HT1080 (cell line): ENCODE results near the gene CST9L. TPM values are rescaled to one million over a fixed set of nuclear protein-coding genes. Genes with fewer than 3 reads are reported as not detected.

Experiments used
- total RNA-seq: library from RNA; depleted of rRNA; stranded (reverse); fragments of >200 nt; shearing (Covaris generic); gene quantifications from 2 replicates; pipeline ENCODE4 v1.2.3, GENCODE V29; 2014; rRNA removed

Gene CST9L
- total RNA-seq, 1 experiment from 2014 or later = not detected

Other genes starting within 250 kb of the CST9L start
- gene NXT1, start 217.7 kb downstream of the CST9L start, total RNA-seq = 76.2 and 80.1 TPM in 2 replicates
- 11.4 and 24.4 TPM in 2 replicates for gene GZF1, start 206.3 kb downstream of the CST9L start, total RNA-seq
- gene NAPB, start 147.0 kb downstream of the CST9L start, total RNA-seq = 3.5 and 4.2 TPM in 2 replicates
- gene CSTL1, start 128.8 kb downstream of the CST9L start, total RNA-seq = not detected in 2 replicates
- gene CST11, start 115.6 kb downstream of the CST9L start, total RNA-seq = not detected in 2 replicates
- not detected in 2 replicates for gene CST8, start 77.4 kb downstream of the CST9L start, total RNA-seq
- gene CST9, start 37.4 kb upstream of the CST9L start, total RNA-seq = not detected in 2 replicates
- gene CST3, start 69.5 kb upstream of the CST9L start, total RNA-seq = 193 and 254 TPM in 2 replicates
- gene CST4, start 120.6 kb upstream of the CST9L start, total RNA-seq = not detected in 2 replicates
- not detected in 2 replicates for gene CST1, start 182.5 kb upstream of the CST9L start, total RNA-seq